ENCODE measurements around the gene C5AR2.

Gene C5AR2

DNA sequence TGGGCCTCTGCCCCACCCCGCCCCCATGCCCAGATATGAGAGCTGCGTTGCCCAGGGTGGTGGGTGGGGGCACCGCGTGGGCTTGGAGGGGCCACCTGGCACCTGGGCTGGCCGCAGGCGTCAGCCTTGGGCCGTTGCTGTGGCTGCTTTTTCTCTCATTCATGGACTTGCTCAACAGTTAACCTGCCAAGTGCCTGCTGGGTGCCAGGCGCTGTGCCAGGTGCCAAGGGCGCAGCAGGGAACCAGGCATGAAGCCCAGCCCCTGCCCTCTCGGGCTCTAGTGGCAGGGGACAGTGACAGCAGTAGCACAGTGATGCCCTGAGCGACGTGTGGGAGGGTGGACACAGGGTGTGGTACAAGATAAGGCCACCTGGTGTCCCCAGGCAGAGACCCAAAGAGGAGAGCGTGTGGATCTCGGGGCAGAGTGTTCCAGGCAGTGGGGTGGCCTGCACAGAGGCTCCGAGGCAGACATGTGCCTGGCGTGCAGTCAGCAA is 45.3 kb downstream of the C5AR2 start:
- peaks cover 85% of the 10 kb centered on the region for H3K36me3 ChIP-seq
- DNase-seq, result no peak
- TF ChIP-seq, protein P1, sequence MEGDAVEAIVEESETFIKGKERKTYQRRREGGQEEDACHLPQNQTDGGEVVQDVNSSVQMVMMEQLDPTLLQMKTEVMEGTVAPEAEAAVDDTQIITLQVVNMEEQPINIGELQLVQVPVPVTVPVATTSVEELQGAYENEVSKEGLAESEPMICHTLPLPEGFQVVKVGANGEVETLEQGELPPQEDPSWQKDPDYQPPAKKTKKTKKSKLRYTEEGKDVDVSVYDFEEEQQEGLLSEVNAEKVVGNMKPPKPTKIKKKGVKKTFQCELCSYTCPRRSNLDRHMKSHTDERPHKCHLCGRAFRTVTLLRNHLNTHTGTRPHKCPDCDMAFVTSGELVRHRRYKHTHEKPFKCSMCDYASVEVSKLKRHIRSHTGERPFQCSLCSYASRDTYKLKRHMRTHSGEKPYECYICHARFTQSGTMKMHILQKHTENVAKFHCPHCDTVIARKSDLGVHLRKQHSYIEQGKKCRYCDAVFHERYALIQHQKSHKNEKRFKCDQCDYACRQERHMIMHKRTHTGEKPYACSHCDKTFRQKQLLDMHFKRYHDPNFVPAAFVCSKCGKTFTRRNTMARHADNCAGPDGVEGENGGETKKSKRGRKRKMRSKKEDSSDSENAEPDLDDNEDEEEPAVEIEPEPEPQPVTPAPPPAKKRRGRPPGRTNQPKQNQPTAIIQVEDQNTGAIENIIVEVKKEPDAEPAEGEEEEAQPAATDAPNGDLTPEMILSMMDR (IDR thresholded peaks at IDR 0.05; ENCODE audit: low read depth, low read length), result no peak
- no peak overlapping the region for H3K27ac ChIP-seq
- H3K9me3 ChIP-seq (ENCODE audit: severe bottlenecking), result no peaks in the 10 kb centered on the region
- no peak overlapping the region for H3K4me3 ChIP-seq (ENCODE audit: low read depth, low read length)
- no peaks in the 10 kb centered on the region for H3K27me3 ChIP-seq (ENCODE audit: insufficient read depth, low read depth, severe bottlenecking)

DNA sequence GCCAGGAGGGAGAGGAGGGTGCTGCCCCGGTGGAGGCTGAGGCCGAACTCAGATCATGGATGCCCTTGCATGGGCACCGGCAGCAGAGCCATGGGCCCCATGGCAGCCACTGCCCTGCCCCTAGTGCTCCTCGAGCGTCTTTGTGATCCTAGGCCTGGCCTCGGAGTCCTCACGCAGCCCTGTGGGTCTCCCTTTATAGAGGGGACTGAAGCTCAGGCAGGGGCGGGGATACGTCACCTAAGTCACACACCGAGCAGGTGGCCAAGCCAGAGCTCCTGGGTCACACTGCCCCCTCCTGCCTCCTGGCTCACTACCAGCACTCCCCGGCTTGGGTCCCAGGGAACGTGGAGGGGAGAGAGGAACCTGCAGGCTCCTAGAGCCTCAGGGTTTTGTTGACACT is 45.8 kb downstream of the C5AR2 start:
- H3K27me3 ChIP-seq (ENCODE audit: insufficient read depth, low read depth, severe bottlenecking), result no peaks in the 10 kb centered on the region
- no peaks in the 10 kb centered on the region for H3K9me3 ChIP-seq (ENCODE audit: severe bottlenecking)
- peak; percentile 40 for DNase-seq
- H3K36me3 ChIP-seq, result peaks cover 81% of the 10 kb centered on the region
- H3K4me3 ChIP-seq (ENCODE audit: low read depth, low read length), result no peak overlapping the region
- TF ChIP-seq, protein P1 (IDR thresholded peaks at IDR 0.05; ENCODE audit: low read depth, low read length), result peak; percentile 17; the same call in 1 of the 2 replicates
- no peak overlapping the region for H3K27ac ChIP-seq

DNA sequence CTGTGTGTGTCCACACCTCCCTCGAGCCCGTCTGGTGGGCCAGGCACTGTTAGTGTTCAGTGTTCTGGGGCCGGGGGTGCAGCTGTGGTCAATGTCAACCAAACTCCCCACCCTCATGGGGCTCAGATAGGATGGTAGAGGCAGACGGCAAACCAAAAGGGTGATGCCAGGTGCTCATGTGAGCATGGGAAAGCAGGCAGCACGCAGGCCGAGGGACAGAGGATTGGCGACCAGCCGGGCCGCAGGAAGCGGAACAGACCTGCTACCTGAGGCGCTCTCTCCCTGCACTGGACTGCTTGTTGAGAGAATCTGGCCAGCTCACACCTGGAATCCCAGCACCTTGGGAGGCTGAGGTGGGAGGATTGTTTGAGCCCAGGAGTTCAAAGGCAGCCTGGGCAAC is 46.3 kb downstream of the C5AR2 start:
- peaks cover 77% of the 10 kb centered on the region for H3K36me3 ChIP-seq
- H3K4me3 ChIP-seq (ENCODE audit: low read depth, low read length), result no peak overlapping the region
- TF ChIP-seq, protein P1 (IDR thresholded peaks at IDR 0.05; ENCODE audit: low read depth, low read length), result no peak
- no peaks in the 10 kb centered on the region for H3K9me3 ChIP-seq (ENCODE audit: severe bottlenecking)
- H3K27ac ChIP-seq, result no peak overlapping the region
- H3K27me3 ChIP-seq (ENCODE audit: insufficient read depth, low read depth, severe bottlenecking), result no peaks in the 10 kb centered on the region
- no peak for DNase-seq

DNA sequence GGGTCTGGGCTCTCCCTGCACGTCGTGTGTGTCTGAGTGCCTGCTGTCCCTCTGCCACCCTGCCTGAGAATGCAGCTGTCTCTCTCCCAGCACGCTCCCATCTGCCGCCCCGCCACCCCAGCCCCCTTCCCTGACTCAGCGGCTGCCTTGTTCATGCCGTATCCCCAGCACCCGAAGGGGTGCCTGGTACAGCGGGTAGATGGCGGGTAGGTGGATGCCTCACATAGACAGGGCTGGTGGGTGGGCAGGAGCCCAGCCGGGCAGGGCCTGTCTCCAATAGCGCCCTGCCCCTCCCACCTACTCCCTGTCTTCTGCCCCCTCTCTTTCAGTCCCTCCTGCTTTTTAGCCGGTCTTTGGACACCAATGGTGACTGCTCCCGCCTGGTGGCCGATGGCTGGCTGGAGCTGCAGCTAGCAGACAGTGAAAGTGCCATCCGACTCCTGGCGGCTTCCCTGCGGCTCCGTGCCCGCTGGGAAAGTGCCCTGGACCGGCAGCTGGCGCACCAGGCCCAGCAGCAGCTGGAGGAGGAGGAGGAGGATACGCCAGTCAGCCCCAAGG is 47.5 kb downstream of the C5AR2 start:
- Histone ChIP-seq H3K9me3 (ENCODE audit: severe bottlenecking) (no peaks in the 10 kb centered on the region), H3K36me3 (peaks cover 67% of the 10 kb centered on the region), H3K27ac (peak overlapping the region; percentile 26; the same call in 1 of the 2 replicates), H3K4me3 (ENCODE audit: low read depth, low read length) (no peak overlapping the region), H3K27me3 (ENCODE audit: insufficient read depth, low read depth, severe bottlenecking) (no peaks in the 10 kb centered on the region)
- no peak for DNase-seq
- TF ChIP-seq, protein P1 (IDR thresholded peaks at IDR 0.05; ENCODE audit: low read depth, low read length), result no peak

DNA sequence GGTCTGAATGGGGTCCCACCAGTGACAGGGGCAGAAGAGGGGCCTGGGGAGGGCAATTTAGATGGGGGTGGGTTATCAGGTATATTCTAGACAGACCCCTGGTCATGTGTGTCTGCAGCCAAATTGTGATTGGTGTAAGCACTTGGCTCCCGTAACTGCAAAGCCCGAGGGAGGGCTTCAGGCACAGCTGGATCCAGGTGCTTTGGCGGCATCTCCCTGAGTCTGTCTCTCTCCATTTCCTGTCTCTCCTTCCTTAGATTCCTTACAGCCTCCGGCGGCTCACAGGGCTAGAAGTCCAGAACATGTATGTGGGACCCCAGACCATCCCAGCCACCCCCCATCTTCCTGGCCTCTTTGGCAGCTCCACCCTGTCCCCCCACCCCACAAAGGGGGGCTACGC is 48.6 kb downstream of the C5AR2 start:
- Histone ChIP-seq H3K4me3 (ENCODE audit: low read depth, low read length) (no peak overlapping the region), H3K36me3 (peaks cover 58% of the 10 kb centered on the region), H3K27me3 (ENCODE audit: insufficient read depth, low read depth, severe bottlenecking) (no peaks in the 10 kb centered on the region), H3K27ac (no peak overlapping the region), H3K9me3 (ENCODE audit: severe bottlenecking) (no peaks in the 10 kb centered on the region)
- TF ChIP-seq, protein P1 (IDR thresholded peaks at IDR 0.05; ENCODE audit: low read depth, low read length), result no peak
- no peak for DNase-seq

DNA sequence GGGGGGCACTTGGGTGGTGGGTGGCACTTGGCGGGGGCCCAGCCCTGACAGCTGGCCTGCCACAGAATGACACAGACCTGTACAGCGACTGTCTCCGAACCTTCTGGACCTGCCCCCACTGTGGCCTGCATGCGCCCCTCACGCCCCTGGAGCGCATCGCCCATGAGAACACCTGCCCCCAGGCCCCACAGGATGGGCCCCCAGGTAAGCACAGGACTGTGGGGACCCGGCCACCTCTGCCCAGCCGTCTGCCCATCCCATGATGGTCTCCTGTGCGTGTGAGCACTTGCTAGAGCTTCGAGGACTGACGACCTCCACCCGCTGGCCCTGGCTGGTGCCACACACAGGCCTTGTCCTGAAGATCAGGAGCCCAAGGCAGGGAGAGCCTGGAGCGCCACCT is 49.1 kb downstream of the C5AR2 start:
- Histone ChIP-seq H3K27me3 (ENCODE audit: insufficient read depth, low read depth, severe bottlenecking) (no peaks in the 10 kb centered on the region), H3K27ac (no peak overlapping the region), H3K36me3 (peaks cover 52% of the 10 kb centered on the region)

More for the DNA sequence above, 49.1 kb downstream of the C5AR2 start:
- no peaks in the 10 kb centered on the region for H3K9me3 ChIP-seq (ENCODE audit: severe bottlenecking)
- DNase-seq, result no peak
- TF ChIP-seq, protein P1 (IDR thresholded peaks at IDR 0.05; ENCODE audit: low read depth, low read length), result no peak
- no peak overlapping the region for H3K4me3 ChIP-seq (ENCODE audit: low read depth, low read length)
